ENCODE measurements around the gene KANTR.
"Not testable (repeated sequence)": the region's sequence is repeated elsewhere in the genome, so short reads cannot be mapped to it uniquely, and the experiment has no call there.

The KANTR gene

GRCh38 chrX:53135581-53135980 is 41.6 kb downstream of the KANTR start:
- Histone ChIP-seq H3K27me3 (ENCODE audit: insufficient read depth, low read length) (no peaks in the 10 kb centered on the region), H3K9ac (ENCODE audit: low read depth, low read length) (no peak overlapping the region), H3K9me3 (ENCODE audit: insufficient read depth, low read depth, low read length) (no peaks in the 10 kb centered on the region), H3K27ac (ENCODE audit: low read depth, low read length) (no peak overlapping the region), H3K4me3 (ENCODE audit: low read length) (no peak overlapping the region), H3K36me3 (ENCODE audit: insufficient read depth, low read length) (no peaks in the 10 kb centered on the region; the same call in 1 of the 2 replicates), H3K4me1 (ENCODE audit: insufficient read depth, low read length) (no peaks in the 10 kb centered on the region)
- WGBS, result 90% methylated on average over 2 of the region's 2 CpGs

GRCh38 chrX:53153581-53153980 is 59.6 kb downstream of the KANTR start:
- Histone ChIP-seq H3K27ac (ENCODE audit: low read depth, low read length) (no peak overlapping the region), H3K4me1 (ENCODE audit: insufficient read depth, low read length) (no peaks in the 10 kb centered on the region), H3K9ac (ENCODE audit: low read depth, low read length) (no peak overlapping the region), H3K36me3 (ENCODE audit: insufficient read depth, low read length) (no peaks in the 10 kb centered on the region), H3K4me3 (ENCODE audit: low read length) (no peak overlapping the region), H3K9me3 (ENCODE audit: insufficient read depth, low read depth, low read length) (0 out of 2 replicates have a peak, but pooled peaks cover 2% of the 10 kb centered on the region), H3K27me3 (ENCODE audit: insufficient read depth, low read length) (no peaks in the 10 kb centered on the region)
- WGBS, result 90% methylated on average over 1 of the region's 1 CpG

GRCh38 chrX:53155512-53156206 is 61.7 kb downstream of the KANTR start:
- no peaks in the 10 kb centered on the region for H3K27me3 ChIP-seq (ENCODE audit: insufficient read depth, low read length)
- H3K27ac ChIP-seq (ENCODE audit: low read depth, low read length), result no peak overlapping the region
- H3K9me3 ChIP-seq (ENCODE audit: insufficient read depth, low read depth, low read length), result 0 out of 2 replicates have a peak, but pooled peaks cover 2% of the 10 kb centered on the region
- H3K36me3 ChIP-seq (ENCODE audit: insufficient read depth, low read length), result no peaks in the 10 kb centered on the region
- H3K4me1 ChIP-seq (ENCODE audit: insufficient read depth, low read length), result no peaks in the 10 kb centered on the region
- H3K4me3 ChIP-seq (ENCODE audit: low read length), result no peak overlapping the region
- no peak overlapping the region for H3K9ac ChIP-seq (ENCODE audit: low read depth, low read length)
- WGBS, result 94% methylated on average over 7 of the region's 8 CpGs

GRCh38 chrX:53156207-53156596 is 62.3 kb downstream of the KANTR start:
- 0 out of 2 replicates have a peak, but pooled peaks cover 2% of the 10 kb centered on the region for H3K9me3 ChIP-seq (ENCODE audit: insufficient read depth, low read depth, low read length)
- H3K27me3 ChIP-seq (ENCODE audit: insufficient read depth, low read length), result no peaks in the 10 kb centered on the region
- no peak overlapping the region for H3K27ac ChIP-seq (ENCODE audit: low read depth, low read length)
- H3K4me1 ChIP-seq (ENCODE audit: insufficient read depth, low read length), result no peaks in the 10 kb centered on the region
- no peaks in the 10 kb centered on the region for H3K36me3 ChIP-seq (ENCODE audit: insufficient read depth, low read length)
- no peak overlapping the region for H3K9ac ChIP-seq (ENCODE audit: low read depth, low read length)
- no peak overlapping the region for H3K4me3 ChIP-seq (ENCODE audit: low read length)
- 87% methylated on average over 2 of the region's 2 CpGs for WGBS

GRCh38 chrX:53159184-53159583 is 65.2 kb downstream of the KANTR start:
- Histone ChIP-seq H3K4me3 (ENCODE audit: low read length) (no peak overlapping the region), H3K27ac (ENCODE audit: low read depth, low read length) (no peak overlapping the region), H3K9me3 (ENCODE audit: insufficient read depth, low read depth, low read length) (0 out of 2 replicates have a peak, but pooled peaks cover under 1% of the 10 kb centered on the region), H3K9ac (ENCODE audit: low read depth, low read length) (no peak overlapping the region), H3K27me3 (ENCODE audit: insufficient read depth, low read length) (no peaks in the 10 kb centered on the region), H3K4me1 (ENCODE audit: insufficient read depth, low read length) (no peaks in the 10 kb centered on the region), H3K36me3 (ENCODE audit: insufficient read depth, low read length) (no peaks in the 10 kb centered on the region)
- WGBS, result 79% methylated on average over 11 of the region's 11 CpGs

- Histone ChIP-seq H3K4me1 (ENCODE audit: insufficient read depth, low read length) (no peaks in the 10 kb centered on the region), H3K27ac (ENCODE audit: low read depth, low read length) (no peak overlapping the region), H3K4me3 (ENCODE audit: low read length) (no peak overlapping the region), H3K9ac (ENCODE audit: low read depth, low read length) (no peak overlapping the region), H3K27me3 (ENCODE audit: insufficient read depth, low read length) (no peaks in the 10 kb centered on the region), H3K9me3 (ENCODE audit: insufficient read depth, low read depth, low read length) (no peaks in the 10 kb centered on the region), H3K36me3 (ENCODE audit: insufficient read depth, low read length) (no peaks in the 10 kb centered on the region)
- 97% methylated on average over 6 of the region's 6 CpGs for WGBS
Observed at GRCh38 chrX:53160297-53160983, 66.5 kb downstream of the KANTR start.

GRCh38 chrX:53163436-53163835 is 69.5 kb downstream of the KANTR start:
- H3K4me3 ChIP-seq (ENCODE audit: low read length), result no peak overlapping the region
- H3K36me3 ChIP-seq (ENCODE audit: insufficient read depth, low read length), result no peaks in the 10 kb centered on the region
- H3K9me3 ChIP-seq (ENCODE audit: insufficient read depth, low read depth, low read length), result no peaks in the 10 kb centered on the region
- WGBS, result 35% methylated on average over 6 of the region's 7 CpGs
- no peak overlapping the region for H3K27ac ChIP-seq (ENCODE audit: low read depth, low read length)
- no peaks in the 10 kb centered on the region for H3K27me3 ChIP-seq (ENCODE audit: insufficient read depth, low read length)
- H3K9ac ChIP-seq (ENCODE audit: low read depth, low read length), result no peak overlapping the region
- no peaks in the 10 kb centered on the region for H3K4me1 ChIP-seq (ENCODE audit: insufficient read depth, low read length)

- not testable (repeated sequence) for H3K9ac ChIP-seq (ENCODE audit: low read depth, low read length); H3K27me3 ChIP-seq (ENCODE audit: insufficient read depth, low read length); H3K27ac ChIP-seq (ENCODE audit: low read depth, low read length); H3K36me3 ChIP-seq (ENCODE audit: insufficient read depth, low read length); H3K4me3 ChIP-seq (ENCODE audit: low read length); H3K4me1 ChIP-seq (ENCODE audit: insufficient read depth, low read length); H3K9me3 ChIP-seq (ENCODE audit: insufficient read depth, low read depth, low read length)
- WGBS, result 89% methylated on average over 5 of the region's 6 CpGs
Observed at GRCh38 chrX:53164566-53164965, 70.6 kb downstream of the KANTR start.

GRCh38 chrX:53166103-53166502 is 72.2 kb downstream of the KANTR start:
- H3K9me3 ChIP-seq (ENCODE audit: insufficient read depth, low read depth, low read length), result no peaks in the 10 kb centered on the region
- H3K4me3 ChIP-seq (ENCODE audit: low read length), result no peak overlapping the region
- H3K36me3 ChIP-seq (ENCODE audit: insufficient read depth, low read length), result 0 out of 2 replicates have a peak, but pooled peaks cover 3% of the 10 kb centered on the region
- no peaks in the 10 kb centered on the region for H3K4me1 ChIP-seq (ENCODE audit: insufficient read depth, low read length)
- no peak overlapping the region for H3K9ac ChIP-seq (ENCODE audit: low read depth, low read length)
- no peaks in the 10 kb centered on the region for H3K27me3 ChIP-seq (ENCODE audit: insufficient read depth, low read length)
- 94% methylated on average over 2 of the region's 3 CpGs for WGBS
- H3K27ac ChIP-seq (ENCODE audit: low read depth, low read length), result no peak overlapping the region

GRCh38 chrX:53171356-53171755 is 77.4 kb downstream of the KANTR start:
- 0 out of 2 replicates have a peak, but pooled peaks cover 3% of the 10 kb centered on the region for H3K36me3 ChIP-seq (ENCODE audit: insufficient read depth, low read length)
- no peaks in the 10 kb centered on the region for H3K4me1 ChIP-seq (ENCODE audit: insufficient read depth, low read length)
- H3K27ac ChIP-seq (ENCODE audit: low read depth, low read length), result no peak overlapping the region
- no peaks in the 10 kb centered on the region for H3K27me3 ChIP-seq (ENCODE audit: insufficient read depth, low read length)
- H3K4me3 ChIP-seq (ENCODE audit: low read length), result no peak overlapping the region
- no peaks in the 10 kb centered on the region for H3K9me3 ChIP-seq (ENCODE audit: insufficient read depth, low read depth, low read length)
- H3K9ac ChIP-seq (ENCODE audit: low read depth, low read length), result no peak overlapping the region
- 96% methylated on average over 7 of the region's 7 CpGs for WGBS
